ENCODE data around the gene L3HYPDH.

L3HYPDH gene

GRCh38 chr14:59465316-59466135 is 18.7 kb downstream of the L3HYPDH start, which contains the start of gene GPR135:
Gene GPR135 (minus strand): TSS chr14:59465380. CDS start chr14:59465226, 154 bp downstream.
- peak within 1 kb of the TSS; percentile 95 for H2AFZ ChIP-seq
- no peaks in the 10 kb centered on the region for H3K36me3 ChIP-seq (ENCODE audit: control insufficient read depth, insufficient read depth, low read length)
- H3K4me1 ChIP-seq, result peaks cover 5% of the 10 kb centered on the region
- no peaks in the 10 kb centered on the region for H3K79me2 ChIP-seq
- TF ChIP-seq CTCF (IDR thresholded peaks at IDR 0.05), result no peak
- no peaks in the 10 kb centered on the region for H3K27me3 ChIP-seq (ENCODE audit: control insufficient read depth, insufficient read depth, low read length)
- peak within 1 kb of the TSS; percentile 80 for H3K27ac ChIP-seq
- H3K4me3 ChIP-seq (ENCODE audit: low read depth, low read length), result peak within 1 kb of the TSS; percentile 63
- peak within 1 kb of the TSS; percentile 44 for H3K9ac ChIP-seq
- no peaks in the 10 kb centered on the region for H3K9me3 ChIP-seq (ENCODE audit: control insufficient read depth, low read length)
- H3K4me2 ChIP-seq (ENCODE audit: low read length), result peak within 1 kb of the TSS; percentile 94

- Histone ChIP-seq H3K4me3 (ENCODE audit: low read depth, low read length) (peak overlapping the region; percentile 63), H2AFZ (peak overlapping the region; percentile 95), H3K9ac (peak overlapping the region; percentile 44), H3K4me2 (ENCODE audit: low read length) (peak overlapping the region; percentile 94), H3K9me3 (ENCODE audit: control insufficient read depth, low read length) (no peaks in the 10 kb centered on the region), H3K79me2 (no peaks in the 10 kb centered on the region), H3K36me3 (ENCODE audit: control insufficient read depth, insufficient read depth, low read length) (no peaks in the 10 kb centered on the region), H3K4me1 (peaks cover 5% of the 10 kb centered on the region), H3K27me3 (ENCODE audit: control insufficient read depth, insufficient read depth, low read length) (no peaks in the 10 kb centered on the region), H3K27ac (peak overlapping the region; percentile 80)
- no peak for TF ChIP-seq CTCF (IDR thresholded peaks at IDR 0.05)
Observed at GRCh38 chr14:59464486-59465315, 19.5 kb downstream of the L3HYPDH start.

GRCh38 chr14:59463787-59464485 is 20.3 kb downstream of the L3HYPDH start:
- Histone ChIP-seq H3K27me3 (ENCODE audit: control insufficient read depth, insufficient read depth, low read length) (no peaks in the 10 kb centered on the region), H3K9me3 (ENCODE audit: control insufficient read depth, low read length) (no peaks in the 10 kb centered on the region), H3K79me2 (no peaks in the 10 kb centered on the region), H3K36me3 (ENCODE audit: control insufficient read depth, insufficient read depth, low read length) (no peaks in the 10 kb centered on the region), H3K27ac (peak overlapping the region; percentile 80), H3K9ac (peak overlapping the region; percentile 44), H3K4me2 (ENCODE audit: low read length) (peak overlapping the region; percentile 94), H3K4me3 (ENCODE audit: low read depth, low read length) (peak overlapping the region; percentile 63), H3K4me1 (peaks cover 5% of the 10 kb centered on the region), H2AFZ (peak overlapping the region; percentile 95)
- TF ChIP-seq CTCF (IDR thresholded peaks at IDR 0.05), result no peak

- no peaks in the 10 kb centered on the region for H3K36me3 ChIP-seq (ENCODE audit: control insufficient read depth, insufficient read depth, low read length)
- H3K4me2 ChIP-seq (ENCODE audit: low read length), result no peak overlapping the region
- TF ChIP-seq CTCF (IDR thresholded peaks at IDR 0.05), result no peak
- H3K4me1 ChIP-seq, result peaks cover 5% of the 10 kb centered on the region
- no peak overlapping the region for H2AFZ ChIP-seq
- H3K79me2 ChIP-seq, result no peaks in the 10 kb centered on the region
- H3K4me3 ChIP-seq (ENCODE audit: low read depth, low read length), result no peak overlapping the region
- no peaks in the 10 kb centered on the region for H3K9me3 ChIP-seq (ENCODE audit: control insufficient read depth, low read length)
- no peak overlapping the region for H3K9ac ChIP-seq
- no peak overlapping the region for H3K27ac ChIP-seq
- no peaks in the 10 kb centered on the region for H3K27me3 ChIP-seq (ENCODE audit: control insufficient read depth, insufficient read depth, low read length)
Observed at GRCh38 chr14:59461891-59462290, 22.3 kb downstream of the L3HYPDH start.

Data from parathyroid adenoma (tissue), 2 donors.